GM12891 (cell line): ENCODE measurements around the gene SP140.

ENCODE experiments used
- POLR2A ChIP-seq: IDR thresholded peaks from 2 replicates; pipeline ENCODE4 v1.6.1; 2011; ENCODE audit warnings: low read depth, low read length, control low read depth
- POLR2AphosphoS5 ChIP-seq: IDR thresholded peaks from 2 replicates; pipeline ENCODE4 v1.6.1; 2011; ENCODE audit warnings: low read depth, low read length, control low read depth
- TAF1 ChIP-seq: IDR thresholded peaks from 2 replicates; pipeline ENCODE4 v1.6.1; 2011; ENCODE audit warnings: low read depth, low read length, control low read depth

- no peak for TF ChIP-seq POLR2AphosphoS5
- no peak for TF ChIP-seq POLR2A
- TF ChIP-seq TAF1 = no peak
Measured at GRCh38 chr2:230328155-230328458, 102.6 kb downstream of the SP140 start.
